ENCODE results near the gene PSMD13.
A peak's percentile ranks its signal among the peaks of the same experiment; 100 is the strongest.
"Not testable (repeated sequence)": the region's sequence is repeated elsewhere in the genome, so short reads cannot be mapped to it uniquely, and the experiment has no call there.

PSMD13 gene

GRCh38 chr11:217704-218103, 19.1 kb upstream of the PSMD13 start:
- no peak for DNase-seq (ENCODE audit: low read depth, low spot score)

- no peak for DNase-seq (ENCODE audit: low read depth, low spot score)
These were observed 17.8 kb upstream of the PSMD13 start for GRCh38 chr11:218815-219593.

- DNase-seq (ENCODE audit: low read depth, low spot score) = not testable (repeated sequence)
These were observed 16.0 kb upstream of the PSMD13 start for GRCh38 chr11:220641-221215.

GRCh38 chr11:221539-221938, 15.2 kb upstream of the PSMD13 start:
- no peak for DNase-seq (ENCODE audit: low read depth, low spot score)

- DNase-seq (ENCODE audit: low read depth, low spot score) = no peak
These were observed 14.6 kb upstream of the PSMD13 start for GRCh38 chr11:221998-222789.

- DNase-seq (ENCODE audit: low read depth, low spot score) = no peak
These were observed 13.6 kb upstream of the PSMD13 start for GRCh38 chr11:223026-223789.

- DNase-seq (ENCODE audit: low read depth, low spot score) = no peak
These were observed 12.9 kb upstream of the PSMD13 start for GRCh38 chr11:223884-224283.

- DNase-seq (ENCODE audit: low read depth, low spot score) = no peak
These were observed 12.4 kb upstream of the PSMD13 start for GRCh38 chr11:224424-224823.

- DNase-seq (ENCODE audit: low read depth, low spot score) = no peak
These were observed 10.9 kb upstream of the PSMD13 start for GRCh38 chr11:225734-226453.

GRCh38 chr11:227824-228379, 8.9 kb upstream of the PSMD13 start:
- DNase-seq (ENCODE audit: low read depth, low spot score) = no peak

- no peak for DNase-seq (ENCODE audit: low read depth, low spot score)
These were observed 6.3 kb upstream of the PSMD13 start for GRCh38 chr11:230431-230830.

- no peak for DNase-seq (ENCODE audit: low read depth, low spot score)
These were observed 3.8 kb upstream of the PSMD13 start for GRCh38 chr11:232783-233565.

GRCh38 chr11:235180-235579, 1.6 kb upstream of the PSMD13 start:
- DNase-seq (ENCODE audit: low read depth, low spot score) = no peak

GRCh38 chr11:235609-235996, 1.2 kb upstream of the PSMD13 start:
- DNase-seq (ENCODE audit: low read depth, low spot score) = no peak

- peak; percentile 40 for DNase-seq (ENCODE audit: low read depth, low spot score)
These were observed 591 bp upstream of the PSMD13 start, which contains the start of gene SIRT3 for GRCh38 chr11:235997-236773. TSS of gene SIRT3 (minus strand) at chr11:236342. CDS start at chr11:236328, 14 bp downstream.

GRCh38 chr11:238346-238745, 1.6 kb downstream of the PSMD13 start:
- not testable (repeated sequence) for DNase-seq (ENCODE audit: low read depth, low spot score)

- no peak for DNase-seq (ENCODE audit: low read depth, low spot score)
These were observed 3.5 kb downstream of the PSMD13 start for GRCh38 chr11:240315-240714.

- no peak for DNase-seq (ENCODE audit: low read depth, low spot score)
These were observed 4.9 kb downstream of the PSMD13 start for GRCh38 chr11:241634-242033.

GRCh38 chr11:244376-244775, 7.6 kb downstream of the PSMD13 start:
- DNase-seq (ENCODE audit: low read depth, low spot score) = no peak
